Left ventricle myocardium inferior (tissue), 1 donor: ENCODE results near the gene TXN2. TPM values are rescaled to one million over a fixed set of nuclear protein-coding genes. Genes with fewer than 3 reads are reported as not detected.
A peak's percentile ranks its signal among the peaks of the same experiment; 100 is the strongest.
"Not testable (repeated sequence)": the region's sequence is repeated elsewhere in the genome, so short reads cannot be mapped to it uniquely, and the experiment has no call there.

Source experiments
- DNase-seq: peaks from one replicate; pipeline ENCODE4 v3.0.0-alpha.2; 2020
- H3K27ac ChIP-seq: fragments of 200-600 bp; replicated peaks from 2 replicates; pipeline ENCODE4 v1.8.0; 2021
- H3K27me3 ChIP-seq: fragments of 200-600 bp; 2 replicates; pipeline ENCODE4 v1.8.0; 2021; ENCODE audit warnings: low read depth
- H3K36me3 ChIP-seq: fragments of 200-600 bp; 2 replicates; pipeline ENCODE4 v1.8.0; 2021
- H3K4me1 ChIP-seq: fragments of 200-600 bp; 2 replicates; pipeline ENCODE4 v1.8.0; 2021
- H3K4me3 ChIP-seq: fragments of 200-600 bp; 2 replicates; pipeline ENCODE4 v1.8.0; 2021; ENCODE audit warnings: mild to moderate bottlenecking, moderate library complexity
- H3K9me3 ChIP-seq: fragments of 200-600 bp; replicated peaks from 2 replicates; pipeline ENCODE4 v1.8.0; 2021
- CTCF ChIP-seq: fragments of 200-600 bp; IDR thresholded peaks from 2 replicates; pipeline ENCODE4 v1.8.0; 2021; ENCODE audit warnings: antibody characterized with exemption, mild to moderate bottlenecking, borderline replicate concordance
- intact Hi-C: fragments of 100-400 bp; cut with micrococcal nuclease; formaldehyde crosslinking; loops from one replicate; pipeline ENCODE4 v1.11.0; 2022
- total RNA-seq: library from RNA; stranded (reverse); fragmentation: NEBNext Ultra II Directional; extraction: Animal tissue kit (Norgen Biotek cat#: 25700); gene quantifications from one replicate; pipeline ENCODE4 v1.2.1, GENCODE V29; 2021
- donor health status: DM: no; HTN: yes; CAD: no; lungs with severe emphysema.

TXN2 gene
- total RNA-seq, 1 donor from 2014 or later, result 113 TPM

GRCh38 chr22:36425977-36426523 is 55.4 kb downstream of the TXN2 start:
- H3K4me3 ChIP-seq, result no peak overlapping the region
- peak; percentile 19 for TF ChIP-seq CTCF
- peak; percentile 73 for DNase-seq
- intact Hi-C loops, result no loop called here
- no peaks in the 10 kb centered on the region for H3K36me3 ChIP-seq
- no peaks in the 10 kb centered on the region for H3K9me3 ChIP-seq
- no peaks in the 10 kb centered on the region for H3K27me3 ChIP-seq
- H3K4me1 ChIP-seq, result peaks cover 25% of the 10 kb centered on the region
- peak overlapping the region; percentile 75 for H3K27ac ChIP-seq

- no peaks in the 10 kb centered on the region for H3K36me3 ChIP-seq
- no peak for TF ChIP-seq CTCF
- peaks cover 35% of the 10 kb centered on the region for H3K4me1 ChIP-seq
- H3K9me3 ChIP-seq, result no peaks in the 10 kb centered on the region
- H3K4me3 ChIP-seq, result no peak overlapping the region
- peak overlapping the region; percentile 75 for H3K27ac ChIP-seq
- no peak for DNase-seq
- intact Hi-C loops, result no loop called here
- no peaks in the 10 kb centered on the region for H3K27me3 ChIP-seq
These were observed 56.4 kb downstream of the TXN2 start for GRCh38 chr22:36424901-36425579.

- H3K9me3 ChIP-seq, H3K36me3 ChIP-seq, H3K27ac ChIP-seq, H3K4me3 ChIP-seq, DNase-seq, H3K27me3 ChIP-seq, intact Hi-C loops: not testable (repeated sequence)
- H3K4me1 ChIP-seq, result peaks cover 40% of the 10 kb centered on the region
These were observed 57.0 kb downstream of the TXN2 start for GRCh38 chr22:36424466-36424865.

- no peak for TF ChIP-seq CTCF
- Histone ChIP-seq H3K9me3 (no peaks in the 10 kb centered on the region), H3K4me3 (no peak overlapping the region), H3K27ac (peak overlapping the region; percentile 40), H3K4me1 (peaks cover 48% of the 10 kb centered on the region), H3K27me3 (no peaks in the 10 kb centered on the region), H3K36me3 (no peaks in the 10 kb centered on the region)
- no peak for DNase-seq
- intact Hi-C loops, result no loop called here
These were observed 57.7 kb downstream of the TXN2 start for GRCh38 chr22:36423461-36424404.

- peak overlapping the region; percentile 40 for H3K27ac ChIP-seq
- H3K36me3 ChIP-seq, result no peaks in the 10 kb centered on the region
- intact Hi-C loops, result no loop called here
- no peak for TF ChIP-seq CTCF
- no peak for DNase-seq
- H3K4me1 ChIP-seq, result peaks cover 47% of the 10 kb centered on the region
- no peaks in the 10 kb centered on the region for H3K27me3 ChIP-seq
- no peak overlapping the region for H3K4me3 ChIP-seq
- no peaks in the 10 kb centered on the region for H3K9me3 ChIP-seq
These were observed 59.0 kb downstream of the TXN2 start for GRCh38 chr22:36422287-36423014.
